GM20431 (cell line): Measurements from ENCODE around the gene KLLN.
"Not testable (repeated sequence)": the region's sequence is repeated elsewhere in the genome, so short reads cannot be mapped to it uniquely, and the experiment has no call there.

ENCODE experiments used
- in situ Hi-C: fragments of 300-500 bp; cut with MseI, MboI; formaldehyde crosslinking; loops from one replicate; pipeline ENCODE4 v1.15.0; 2020; ENCODE audit warnings: low sequenced_read_pairs; ENCODE audit not compliant: unreplicated experiment

KLLN gene

DNA sequence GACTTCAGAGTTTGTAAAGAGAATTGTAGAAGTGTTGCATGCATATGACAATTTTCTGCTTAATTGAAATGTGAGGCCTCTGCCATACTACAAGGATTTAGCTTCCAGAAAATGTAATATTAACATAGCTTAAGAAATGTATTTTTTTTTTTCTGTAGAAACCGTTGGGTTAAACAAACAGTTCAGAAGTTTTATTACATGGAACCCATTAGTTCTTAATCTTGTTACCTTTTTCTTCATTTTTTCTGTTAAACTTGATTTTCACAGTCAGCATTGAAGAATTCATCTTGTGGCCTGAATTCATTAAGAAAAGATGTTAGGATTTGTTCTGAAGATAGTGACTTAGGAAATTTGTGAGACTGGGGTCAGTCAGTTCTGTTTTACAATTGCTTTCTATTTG, 4.9 kb upstream of the KLLN start:
- in situ Hi-C loops = loop anchor here (10.0 to 25.0 kb wide), 2 partner anchors 219 to 687 kb away; no protein-coding TSS in a partner anchor

DNA sequence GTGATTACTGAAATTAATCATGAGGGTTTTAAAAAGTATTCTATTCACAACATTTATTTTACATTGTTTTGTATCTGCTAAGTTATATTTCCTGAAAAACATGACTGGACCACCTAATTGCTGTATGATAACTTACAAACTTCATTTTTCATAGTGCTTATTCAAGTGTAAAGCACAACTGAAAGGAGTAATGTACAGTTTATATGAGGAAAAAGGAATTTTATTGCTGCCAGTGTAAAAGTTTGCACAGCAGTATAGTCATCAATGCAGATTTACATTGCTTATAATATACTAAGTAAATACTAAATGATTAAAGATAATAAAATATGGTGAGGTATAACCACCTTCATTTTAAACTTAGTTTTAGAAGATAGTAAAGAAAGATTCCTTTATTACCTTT, 4.1 kb upstream of the KLLN start:
- in situ Hi-C loops = loop anchor here (10.0 to 25.0 kb wide), 2 partner anchors 220 to 687 kb away; no protein-coding TSS in a partner anchor

- in situ Hi-C loops = loop anchor here (10.0 to 25.0 kb wide), 2 partner anchors 221 to 688 kb away; no protein-coding TSS in a partner anchor
Observed at GRCh38 chr10:87866412-87866974, 3.2 kb upstream of the KLLN start.

DNA sequence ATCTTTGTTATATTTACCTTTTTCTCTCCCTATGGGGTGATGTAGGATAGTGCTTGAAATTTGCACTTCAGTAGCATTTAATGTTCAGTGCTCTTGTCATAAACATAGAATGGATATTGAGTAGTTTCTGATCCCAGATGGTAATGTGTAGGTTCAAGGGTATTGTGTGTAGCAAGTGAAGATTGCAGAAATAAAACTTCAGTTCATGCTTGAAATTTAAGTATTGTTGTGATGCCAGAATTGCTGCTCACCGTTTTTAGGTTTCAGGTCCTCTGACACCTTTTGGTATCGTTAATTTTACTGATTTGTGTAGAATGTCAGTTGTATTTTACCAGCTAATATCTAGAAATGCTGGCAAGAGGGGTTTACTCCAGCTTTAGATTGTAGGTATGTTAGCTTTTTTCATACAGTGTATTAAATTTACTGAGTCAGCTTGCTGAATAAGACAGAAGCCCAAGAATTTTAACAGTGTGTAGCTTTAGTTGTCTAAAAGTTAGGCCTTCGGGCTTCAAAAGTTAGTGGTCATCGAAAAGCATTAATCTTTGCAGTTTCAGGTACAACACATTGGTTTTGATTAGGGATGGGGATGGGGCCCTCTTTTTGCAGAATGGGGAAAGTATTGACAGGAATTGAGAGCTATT, 2.0 kb upstream of the KLLN start:
- in situ Hi-C loops = loop anchor here (10.0 to 25.0 kb wide), 2 partner anchors 222 to 689 kb away; no protein-coding TSS in a partner anchor

DNA sequence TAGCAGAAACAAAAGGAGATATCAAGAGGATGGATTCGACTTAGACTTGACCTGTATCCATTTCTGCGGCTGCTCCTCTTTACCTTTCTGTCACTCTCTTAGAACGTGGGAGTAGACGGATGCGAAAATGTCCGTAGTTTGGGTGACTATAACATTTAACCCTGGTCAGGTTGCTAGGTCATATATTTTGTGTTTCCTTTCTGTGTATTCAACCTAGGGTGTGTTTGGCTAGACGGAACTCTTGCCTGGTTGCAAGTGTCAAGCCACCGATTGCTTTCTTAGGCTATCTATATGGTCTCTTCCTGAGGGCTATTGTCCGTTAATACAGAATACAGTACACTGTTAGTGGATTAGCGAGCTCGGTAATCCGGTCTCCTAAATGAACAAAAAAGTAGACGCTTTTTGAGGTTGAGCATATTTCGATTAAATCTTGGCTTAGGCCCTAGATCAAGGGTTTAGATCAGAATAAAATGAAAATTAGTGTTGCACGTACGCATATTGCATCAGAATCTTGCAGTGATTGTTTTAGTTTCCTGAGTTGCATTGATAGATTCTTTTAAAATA, 1.2 kb upstream of the KLLN start:
- in situ Hi-C loops = loop anchor here (10.0 to 25.0 kb wide), 2 partner anchors 223 to 690 kb away; no protein-coding TSS in a partner anchor

DNA sequence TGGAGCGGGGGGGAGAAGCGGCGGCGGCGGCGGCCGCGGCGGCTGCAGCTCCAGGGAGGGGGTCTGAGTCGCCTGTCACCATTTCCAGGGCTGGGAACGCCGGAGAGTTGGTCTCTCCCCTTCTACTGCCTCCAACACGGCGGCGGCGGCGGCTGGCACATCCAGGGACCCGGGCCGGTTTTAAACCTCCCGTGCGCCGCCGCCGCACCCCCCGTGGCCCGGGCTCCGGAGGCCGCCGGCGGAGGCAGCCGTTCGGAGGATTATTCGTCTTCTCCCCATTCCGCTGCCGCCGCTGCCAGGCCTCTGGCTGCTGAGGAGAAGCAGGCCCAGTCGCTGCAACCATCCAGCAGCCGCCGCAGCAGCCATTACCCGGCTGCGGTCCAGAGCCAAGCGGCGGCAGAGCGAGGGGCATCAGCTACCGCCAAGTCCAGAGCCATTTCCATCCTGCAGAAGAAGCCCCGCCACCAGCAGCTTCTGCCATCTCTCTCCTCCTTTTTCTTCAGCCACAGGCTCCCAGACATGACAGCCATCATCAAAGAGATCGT, 690 bp upstream of the KLLN start:
- in situ Hi-C loops = loop anchor here (10.0 to 25.0 kb wide), 2 partner anchors 223 to 691 kb away; no protein-coding TSS in a partner anchor

DNA sequence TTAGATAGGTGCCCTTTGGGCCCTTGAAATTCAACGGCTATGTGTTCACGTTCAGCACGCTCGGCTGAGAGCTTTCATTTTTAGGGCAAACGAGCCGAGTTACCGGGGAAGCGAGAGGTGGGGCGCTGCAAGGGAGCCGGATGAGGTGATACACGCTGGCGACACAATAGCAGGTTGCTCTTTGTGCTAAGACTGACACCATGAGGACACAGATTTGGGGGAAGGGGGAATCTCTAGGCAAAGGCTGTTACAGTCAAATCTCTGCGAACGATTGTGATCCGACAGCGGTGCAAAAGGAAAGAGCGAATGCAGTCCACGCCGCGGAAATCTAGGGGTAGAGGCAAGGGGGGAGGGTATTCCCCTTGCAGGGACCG, 667 bp downstream of the KLLN start:
- in situ Hi-C loops = loop anchor here (10.0 to 25.0 kb wide), 2 partner anchors 225 to 692 kb away; no protein-coding TSS in a partner anchor

- in situ Hi-C loops = loop anchor here (10.0 to 25.0 kb wide), 2 partner anchors 225 to 693 kb away; no protein-coding TSS in a partner anchor
Observed at GRCh38 chr10:87861953-87862678, 1.2 kb downstream of the KLLN start.

DNA sequence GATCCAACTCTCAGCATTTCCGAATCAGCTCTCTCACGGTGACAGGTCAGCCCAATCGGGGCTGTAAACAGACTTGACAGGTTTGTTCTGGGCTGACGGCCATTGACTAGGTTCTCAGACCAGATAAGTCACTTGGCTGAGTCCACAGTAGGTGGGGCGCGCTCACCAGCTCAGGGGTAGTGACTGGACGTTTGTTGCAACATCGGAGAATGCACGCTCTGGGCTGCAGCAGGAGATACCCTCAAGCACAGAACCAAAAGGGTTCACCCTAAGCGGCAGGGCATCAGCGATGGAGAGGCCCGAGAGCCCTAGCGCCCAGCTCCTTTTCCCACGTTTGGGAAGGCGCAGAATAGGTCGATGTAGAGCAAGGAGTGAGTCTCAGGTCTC, 1.8 kb downstream of the KLLN start:
- in situ Hi-C loops = loop anchor here (10.0 to 25.0 kb wide), 2 partner anchors 226 to 693 kb away; no protein-coding TSS in a partner anchor

GRCh38 chr10:87860816-87861403, 2.4 kb downstream of the KLLN start:
- in situ Hi-C loops = loop anchor here (10.0 to 25.0 kb wide), 2 partner anchors 226 to 694 kb away; no protein-coding TSS in a partner anchor

- in situ Hi-C loops = loop anchor here (10.0 to 25.0 kb wide), 2 partner anchors 227 to 695 kb away; no protein-coding TSS in a partner anchor
Observed at GRCh38 chr10:87860156-87860795, 3.1 kb downstream of the KLLN start.

- in situ Hi-C loops = loop anchor here (25.0 kb wide), 1 partner anchor 232 kb away; no protein-coding TSS in a partner anchor
Observed at GRCh38 chr10:87855665-87856064, 7.7 kb downstream of the KLLN start.

- in situ Hi-C loops = loop anchor here (25.0 kb wide), 1 partner anchor 232 kb away; no protein-coding TSS in a partner anchor
Observed at GRCh38 chr10:87855247-87855646, 8.1 kb downstream of the KLLN start.

- in situ Hi-C loops = loop anchor here (25.0 kb wide), 1 partner anchor 235 kb away; no protein-coding TSS in a partner anchor
Observed at GRCh38 chr10:87852089-87852488, 11.2 kb downstream of the KLLN start.

DNA sequence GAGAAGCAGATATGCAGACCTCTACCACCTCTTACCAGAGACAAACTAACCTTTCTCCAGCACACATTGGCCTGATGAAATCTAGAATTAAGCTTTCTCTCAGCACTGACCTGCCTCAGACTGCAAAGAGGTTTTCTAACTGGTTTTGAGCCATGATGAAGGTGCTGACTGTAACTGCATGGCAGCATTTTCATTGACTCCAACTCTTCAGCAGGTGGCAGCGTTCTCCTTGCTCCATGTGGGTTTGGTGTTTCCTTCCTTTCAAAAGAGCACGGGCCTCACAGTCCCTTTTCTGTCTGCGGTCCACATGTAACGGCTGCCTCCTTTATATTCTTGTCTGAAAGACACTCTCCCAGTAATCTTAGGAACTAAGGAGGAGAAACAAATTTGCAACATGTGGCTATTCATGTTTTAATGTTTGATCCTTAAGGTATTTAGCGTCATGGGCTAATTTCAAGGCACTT, 12.6 kb downstream of the KLLN start:
- in situ Hi-C loops = loop anchor here (25.0 kb wide), 1 partner anchor 237 kb away; no protein-coding TSS in a partner anchor

DNA sequence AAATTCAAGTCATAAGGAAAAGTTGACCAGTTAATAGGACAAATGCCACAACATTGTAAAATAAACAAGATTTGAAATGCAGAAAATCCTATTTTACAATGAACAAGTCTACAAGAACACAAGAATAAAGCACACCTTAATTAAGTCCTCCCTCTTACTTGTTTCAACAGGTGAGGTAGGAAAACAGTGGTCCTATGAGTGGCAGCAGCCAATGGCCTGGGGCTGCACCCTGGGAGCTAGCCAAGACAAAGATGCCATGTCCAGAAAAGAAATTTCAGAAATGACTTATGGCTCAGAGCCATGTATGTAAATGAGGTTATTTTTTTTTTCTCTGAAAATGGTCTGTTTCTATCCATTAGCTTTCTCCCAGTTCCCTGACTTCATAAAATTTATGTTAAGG, 14.3 kb downstream of the KLLN start:
- in situ Hi-C loops = no loop called here

GRCh38 chr10:87847550-87847949, 15.8 kb downstream of the KLLN start:
- in situ Hi-C loops = no loop called here

- in situ Hi-C loops = not testable (repeated sequence)
Observed at GRCh38 chr10:87846711-87847110, 16.6 kb downstream of the KLLN start.

- in situ Hi-C loops = no loop called here
Observed at GRCh38 chr10:87846023-87846422, 17.3 kb downstream of the KLLN start.
